K562 (cell line): ENCODE results near the gene HPCAL1. TPM values are rescaled to one million over a fixed set of nuclear protein-coding genes. Genes with fewer than 3 reads are reported as not detected.

Experiments used
- ATAC-seq: fragments of 200-7000 bp; cut with Tn5 transposase; 3 replicates; pipeline ENCODE4 v1.9.1; 2020; ENCODE audit warnings: moderate library complexity
- BruUV-seq: library from RNA; stranded (reverse); fragments of 400-500 nt; replicated peaks from 2 replicates; lab custom pipeline; 2021; lab: Mats Ljungman, UMichigan
- CTCF ChIA-PET: fragments of 300-600 bp; formaldehyde crosslinking; extraction: SDS; loops from one replicate; lab custom pipeline; 2021; ENCODE audit warnings: low intra/inter-chr PET ratio; lab: Yijun Ruan, JAX
- POLR2A ChIA-PET: fragments of 300-600, 350-650 bp; sonication (Branson Sonifier 250); formaldehyde crosslinking; extraction: SDS; loops from one replicate; lab custom pipeline; 2021; ENCODE audit warnings: antibody characterized with exemption, inconsistent platforms; lab: Yijun Ruan, JAX
- DNase-seq, 4 experiments: peaks; one replicate each; pipeline versions ENCODE4 v3.0.0 to v3.0.0-alpha.2; 2011 to 2018; ENCODE audit warnings: low spot score in 3 of 4, mixed read lengths in 3 of 4; ENCODE audit errors: extremely low read depth in 1 of 4
- FAIRE-seq: peaks from 2 replicates; lab custom pipeline; 2011; peaks lifted over from hg19 to GRCh38; lab: Jason Lieb, UNC
- H2AFZ ChIP-seq: 2 replicates; pipeline ENCODE4 v1.6.0; 2011; ENCODE audit warnings: low read depth, low read length, control low read depth, inconsistent platforms
- H3K27ac ChIP-seq: fragments of 200-600 bp; 3 replicates; pipeline ENCODE4 v1.8.0; 2011; ENCODE audit warnings: low read depth, mild to moderate bottlenecking, control low read depth, inconsistent platforms, low read length, moderate library complexity, mixed read lengths; ENCODE audit errors: extremely low read depth
- H3K27me3 ChIP-seq, 2 experiments: fragments of 300-600 bp in 1 of 2; 2 replicates in 1 of 2; 3 replicates in 1 of 2; pipeline versions ENCODE4 v1.6.0 to v1.8.0; 2011; ENCODE audit warnings: inconsistent platforms in 2 of 2, low read length in 2 of 2, mild to moderate bottlenecking in 1 of 2, mixed read lengths in 1 of 2, moderate library complexity in 1 of 2; ENCODE audit not compliant: control insufficient read depth in 2 of 2, insufficient read depth in 2 of 2
- H3K36me3 ChIP-seq: fragments of 300-600 bp; 3 replicates; pipeline ENCODE4 v1.8.0; 2011; ENCODE audit warnings: mild to moderate bottlenecking, low read length, inconsistent platforms; ENCODE audit not compliant: control insufficient read depth, insufficient read depth
- H3K4me1 ChIP-seq, 2 experiments: fragments of 200-600 bp in 1 of 2; replicated peaks in 1 of 2; 2 replicates in 1 of 2; 3 replicates in 1 of 2; pipeline versions ENCODE4 v1.5.1 to v1.8.0; 2011; ENCODE audit warnings: inconsistent platforms in 2 of 2, low read length in 2 of 2, mild to moderate bottlenecking in 1 of 2, mixed read lengths in 1 of 2, moderate library complexity in 1 of 2; ENCODE audit not compliant: control insufficient read depth in 2 of 2, insufficient read depth in 2 of 2
- H3K4me2 ChIP-seq: 2 replicates; pipeline ENCODE4 v1.6.1; 2011; ENCODE audit warnings: low read length, control low read depth, inconsistent platforms, mixed read lengths; ENCODE audit not compliant: insufficient read depth
- H3K4me3 ChIP-seq: fragments of 200-600 bp; sonication (generic), shearing (Covaris generic); 2 replicates; pipeline ENCODE4 v1.5.1; 2016; ENCODE audit warnings: control low read depth, inconsistent platforms
- H3K79me2 ChIP-seq: fragments of 200-600 bp; 3 replicates; pipeline ENCODE4 v1.8.0; 2011; ENCODE audit warnings: low read length, inconsistent platforms; ENCODE audit not compliant: control insufficient read depth, insufficient read depth
- H3K9ac ChIP-seq, 2 experiments: 2 replicates each; pipeline versions ENCODE4 v1.6.0 to v1.6.1; 2011; ENCODE audit warnings: low read depth in 2 of 2, low read length in 2 of 2, control low read depth in 1 of 2, inconsistent platforms in 1 of 2, mild to moderate bottlenecking in 1 of 2, mixed read lengths in 1 of 2; ENCODE audit not compliant: insufficient read depth in 1 of 2
- H3K9me1 ChIP-seq: one replicate; pipeline ENCODE4 v1.6.0; 2011; ENCODE audit warnings: inconsistent platforms, mild to moderate bottlenecking, low read length, moderate library complexity; ENCODE audit not compliant: control insufficient read depth, insufficient read depth
- H3K9me3 ChIP-seq: replicated peaks from 2 replicates; pipeline ENCODE4 v1.5.1; 2011; ENCODE audit warnings: low read depth, low read length, inconsistent platforms; ENCODE audit not compliant: control insufficient read depth, insufficient read depth
- H4K20me1 ChIP-seq: replicated peaks from 2 replicates; pipeline ENCODE4 v1.6.1; 2011; ENCODE audit warnings: low read length, inconsistent platforms, mixed read lengths; ENCODE audit not compliant: control insufficient read depth, insufficient read depth
- BRD9 ChIP-seq: fragments of 450-650 bp; IDR thresholded peaks from 2 replicates; pipeline ENCODE4 v1.6.1; 2018; ENCODE audit warnings: low read depth; ENCODE audit not compliant: partially characterized antibody
- CREB1 ChIP-seq, 2 experiments: sonication (generic) in 1 of 2; formaldehyde crosslinking in 1 of 2; IDR thresholded peaks; 2 replicates each; pipeline versions ENCODE4 v1.6.1 to v1.8.0; 2012 to 2022; ENCODE audit warnings: inconsistent platforms in 1 of 2, mild to moderate bottlenecking in 1 of 2, missing genetic modification reagents in 1 of 2, moderate library complexity in 1 of 2
- ESRRA ChIP-seq: fragments of 450-650 bp; IDR thresholded peaks from 2 replicates; pipeline ENCODE4 v1.6.1; 2014; ENCODE audit warnings: low read depth, mild to moderate bottlenecking, moderate library complexity, borderline replicate concordance
- NFE2L1 ChIP-seq: fragments of 450-650 bp; IDR thresholded peaks from 2 replicates; pipeline ENCODE4 v1.6.1; 2016; ENCODE audit warnings: missing genetic modification characterization, low read depth, mild to moderate bottlenecking, missing compliant biosample characterization, moderate library complexity, borderline replicate concordance
- POLR2G ChIP-seq: fragments of 200-400 bp; formaldehyde crosslinking; IDR thresholded peaks from 2 replicates; pipeline ENCODE4 v1.6.1; 2017; ENCODE audit warnings: low read depth, mild to moderate bottlenecking, antibody characterized with exemption, low read length, moderate library complexity
- SIX5 ChIP-seq, 2 experiments: IDR thresholded peaks; 2 replicates each; pipeline ENCODE4 v1.6.1; 2011; ENCODE audit warnings: low read length in 2 of 2, borderline replicate concordance in 1 of 2, low read depth in 1 of 2, mild to moderate bottlenecking in 1 of 2, moderate library complexity in 1 of 2; ENCODE audit not compliant: insufficient read depth in 1 of 2
- SRSF9 ChIP-seq: fragments of 200-400 bp; formaldehyde crosslinking; IDR thresholded peaks from 2 replicates; pipeline ENCODE4 v1.6.1; 2017; ENCODE audit warnings: low read depth, low read length, borderline replicate concordance
- U2AF2 ChIP-seq: fragments of 200-400 bp; formaldehyde crosslinking; optimal IDR thresholded peaks from 2 replicates; pipeline ENCODE3; 2017; ENCODE audit warnings: low read depth, mild to moderate bottlenecking, low read length
- ZKSCAN3 ChIP-seq: fragments of 250-450 bp; sonication (Bioruptor Pico); IDR thresholded peaks from 2 replicates; pipeline ENCODE4 v1.4.0; 2020
- ZNF121 ChIP-seq: sonication (generic); formaldehyde crosslinking; conservative IDR thresholded peaks from 2 replicates; pipeline ENCODE4 v1.8.0; 2022; ENCODE audit warnings: missing genetic modification reagents
- WGBS: fragments of 100-300 bp; shearing (Covaris generic); methylation state at CpG from one replicate; pipeline ENCODE4 v1.1.6; 2016; ENCODE audit warnings: low coverage, mixed read lengths; ENCODE audit not compliant: insufficient coverage; ENCODE audit errors: missing lambda C conversion rate; 5-methylcytosine and 5-hydroxymethylcytosine counted together
- in situ Hi-C: fragments of 300-500 bp; cut with MboI; formaldehyde crosslinking; loops from 4 replicates; pipeline ENCODE4 v1.15.0; 2018; ENCODE audit warnings: inconsistent platforms, mixed read lengths
- intact Hi-C: fragments of 100-400 bp; cut with micrococcal nuclease; formaldehyde crosslinking; loops from 2 replicates; pipeline ENCODE4 v1.14.2; 2022
- polyA plus RNA-seq, 8 experiments: library from polyadenylated mRNA; depleted of rRNA in 4 of 8; stranded (reverse) in 5 of 8; unstranded in 3 of 8; fragments of >200 nt; fragmentation: Nextera tagmentation in 2 of 8; fragmentation: Illumina TruSeq in 1 of 8; extraction: Ambion mirVana in 2 of 8; extraction: Trizol in 1 of 8; gene quantifications; 2 replicates each; pipeline versions ENCODE4 v1.2.1 to v1.2.3, GENCODE V29; 2011 to 2014; ENCODE audit warnings: inconsistent platforms in 1 of 8, missing spikeins in 1 of 8
- total RNA-seq, 7 experiments: library from RNA; depleted of rRNA in 6 of 7; stranded (reverse); fragments of >200 nt in 6 of 7; fragmentation: Illumina TruSeq in 2 of 7; extraction: Trizol in 2 of 7; gene quantifications; 2 replicates each; pipeline versions ENCODE4 v1.2.1 to v1.2.3, GENCODE V29; 2011 to 2021; ENCODE audit warnings: low replicate concordance in 1 of 7

The HPCAL1 gene
- total and polyA plus RNA-seq, 9 of the 15 experiments (the other 6 are each of a cell fraction or from before 2014, with no cell fraction given), result 2.7 to 65.5 (median 23.9) TPM

DNA sequence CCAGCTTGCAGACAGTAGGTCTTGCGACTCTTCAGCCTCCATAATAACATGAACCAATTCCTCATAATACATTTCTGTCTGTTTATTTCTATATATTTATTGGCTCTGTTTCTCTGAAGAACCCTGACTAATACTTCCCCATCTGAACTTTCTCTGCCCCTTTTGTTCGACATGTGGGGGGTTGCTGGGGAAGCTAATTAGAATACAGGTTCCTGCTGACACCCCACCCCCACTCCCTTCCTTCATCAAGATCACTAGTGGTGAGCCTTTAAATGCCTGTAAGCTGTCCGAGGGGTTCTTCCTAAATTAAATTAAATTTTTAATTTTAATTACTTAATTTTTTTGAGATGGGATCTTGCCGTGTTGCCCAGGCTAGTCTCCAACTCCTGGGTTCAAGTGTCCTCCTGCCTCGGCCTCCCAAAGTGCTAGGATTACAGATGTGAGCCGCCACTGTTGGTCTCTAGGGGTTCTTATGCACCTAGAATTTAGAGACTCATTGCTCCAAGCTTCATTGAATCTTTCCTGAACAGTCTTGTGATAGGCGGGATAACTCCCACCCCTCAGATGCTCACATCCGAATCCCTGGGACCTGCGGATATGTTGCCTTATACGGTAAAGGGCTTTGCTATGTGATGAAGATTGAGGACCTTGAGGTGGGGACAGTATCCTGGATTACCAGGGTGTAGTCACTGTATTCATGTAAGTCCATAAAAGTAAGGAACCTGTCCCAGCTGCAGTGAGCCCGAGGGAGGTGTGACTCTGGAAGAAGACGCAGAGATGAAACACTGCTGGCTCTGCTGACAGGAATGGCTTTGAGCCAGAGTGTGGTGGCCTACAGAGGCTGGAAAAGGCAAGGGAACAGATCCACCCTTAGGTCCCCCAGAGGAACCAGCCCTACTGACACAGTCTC lies 26.2 kb downstream of the HPCAL1 start:
- no peak overlapping the region for H2AFZ ChIP-seq
- peaks cover 62 to 69% of the 10 kb centered on the region in 2 experiments for H3K4me1 ChIP-seq
- H3K79me2 ChIP-seq, result peaks cover 86% of the 10 kb centered on the region
- no peaks in the 10 kb centered on the region for H3K27me3 ChIP-seq
- intact Hi-C loops, result no loop called here
- no peaks in the 10 kb centered on the region for H3K9me3 ChIP-seq
- BruUV-seq, result no TSS peak
- TF ChIP-seq ZNF121, result peak; percentile 70
- no peak for TF ChIP-seq NFE2L1
- peaks cover 13% of the 10 kb centered on the region for H4K20me1 ChIP-seq
- ATAC-seq (no peak), FAIRE-seq (peak; percentile 29), DNase-seq (no peak)
- no peaks in the 10 kb centered on the region for H3K9me1 ChIP-seq
- no peak overlapping the region; the same call in 1 of the 2 replicates for H3K4me2 ChIP-seq
- in situ Hi-C loops, result no loop called here
- WGBS, result 67% methylated on average over 12 of the region's 12 CpGs
- H3K4me3 ChIP-seq, result no peak overlapping the region
- ChIA-PET POLR2A (interaction anchor here (0.8 to 1.6 kb wide), 7 partner anchors 8 to 119 kb away, joined by 3 to 5 read pairs (median 4); no protein-coding TSS in a partner anchor), CTCF (no interaction called here)
- no peaks in the 10 kb centered on the region; the same call in 2 of the 3 replicates for H3K36me3 ChIP-seq
- H3K9ac ChIP-seq, result peak overlapping the region in 1 of 2 experiments; percentile 80; a peak in 2 of 4 replicates
- peak overlapping the region; percentile 44; the same call in 2 of the 3 replicates for H3K27ac ChIP-seq

DNA sequence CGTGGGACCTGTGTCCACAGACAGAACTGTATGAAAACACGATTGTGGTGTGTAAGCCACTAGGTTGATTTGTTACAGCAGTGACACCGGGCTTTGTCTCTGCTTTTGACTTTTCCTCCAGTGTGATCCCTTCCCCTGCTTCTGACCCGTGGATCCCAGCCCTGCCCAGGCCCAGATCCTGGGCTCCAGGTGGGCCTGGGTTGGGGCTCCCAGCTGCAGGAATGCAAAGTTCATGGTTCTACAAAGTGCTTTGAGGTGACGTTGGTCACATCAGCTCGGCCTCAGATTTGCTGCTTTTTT lies 26.8 kb downstream of the HPCAL1 start:
- no peak for DNase-seq
- TF ChIP-seq CREB1 (IDR thresholded peaks at IDR 0.05), result no peak
- no peak for TF ChIP-seq CREB1 (CRISPR knock-in tag; IDR thresholded peaks at IDR 0.05)
- no peak for TF ChIP-seq ESRRA
- TF ChIP-seq SRSF9, result no peak
- no peak for TF ChIP-seq BRD9
- TF ChIP-seq U2AF2, result no peak
- no peak for TF ChIP-seq ZKSCAN3 (CRISPR knock-in tag)
- no peak for TF ChIP-seq POLR2G
- TF ChIP-seq SIX5 (IDR thresholded peaks at IDR 0.05; ENCODE audit: borderline replicate concordance in 1 of 2, insufficient read depth in 1 of 2, low read depth in 1 of 2, low read length in 2 of 2), result no peak

More for the DNA sequence above, 26.8 kb downstream of the HPCAL1 start:
- 57% methylated on average over 6 of the region's 6 CpGs for WGBS
- H3K4me3 ChIP-seq, result no peak overlapping the region
- no peaks in the 10 kb centered on the region for H3K27me3 ChIP-seq
- H3K9me1 ChIP-seq, result no peaks in the 10 kb centered on the region
- no peaks in the 10 kb centered on the region; the same call in 2 of the 3 replicates for H3K36me3 ChIP-seq
- peaks cover 13% of the 10 kb centered on the region for H4K20me1 ChIP-seq
- H2AFZ ChIP-seq, result no peak overlapping the region
- ChIA-PET POLR2A (interaction anchor here (0.9 to 1.6 kb wide), 3 partner anchors 9 to 118 kb away, joined by 3 to 5 read pairs (median 4); no protein-coding TSS in a partner anchor), CTCF (no interaction called here)
- peaks cover 62 to 72% of the 10 kb centered on the region in 2 experiments for H3K4me1 ChIP-seq
- peak overlapping the region; percentile 44; the same call in 2 of the 3 replicates for H3K27ac ChIP-seq
- H3K9ac ChIP-seq, result peak overlapping the region in 1 of 2 experiments; percentile 80; a peak in 3 of 4 replicates
- no peaks in the 10 kb centered on the region for H3K9me3 ChIP-seq
- in situ Hi-C loops, result no loop called here
- peaks cover 86% of the 10 kb centered on the region for H3K79me2 ChIP-seq
- no TSS peak for BruUV-seq
- no peak overlapping the region; the same call in 1 of the 2 replicates for H3K4me2 ChIP-seq
- no peak for ATAC-seq
- intact Hi-C loops, result no loop called here
- FAIRE-seq, result no peak
